Trophoblast cell (in vitro differentiated cells and primary cell): ENCODE data around the gene ZNF609.

Source experiments
- DNase-seq, 2 donors: peaks; one replicate each; pipeline ENCODE4 v3.0.0-alpha.2; 2016
- H2AFZ ChIP-seq: 2 replicates; pipeline ENCODE4 v1.6.1; 2013; ENCODE audit warnings: low read length, moderate library complexity, mild to moderate bottlenecking; ENCODE audit not compliant: insufficient read depth, poor library complexity
- H2AK5ac ChIP-seq: 2 replicates; pipeline ENCODE4 v1.6.1; 2013; ENCODE audit warnings: mild to moderate bottlenecking, low read length
- H2BK120ac ChIP-seq: 2 replicates; pipeline ENCODE4 v1.6.1; 2013; ENCODE audit warnings: low read length, mild to moderate bottlenecking, moderate library complexity; ENCODE audit not compliant: insufficient read depth, poor library complexity
- H2BK12ac ChIP-seq: 2 replicates; pipeline ENCODE4 v1.6.1; 2013; ENCODE audit warnings: mild to moderate bottlenecking, low read length, moderate library complexity
- H2BK5ac ChIP-seq: 2 replicates; pipeline ENCODE4 v1.6.1; 2013; ENCODE audit warnings: low read length, low read depth, moderate library complexity, mild to moderate bottlenecking; ENCODE audit not compliant: poor library complexity
- H3K14ac ChIP-seq: 2 replicates; pipeline ENCODE4 v1.6.1; 2013; ENCODE audit warnings: mild to moderate bottlenecking, low read length
- H3K18ac ChIP-seq: 2 replicates; pipeline ENCODE4 v1.6.1; 2013; ENCODE audit warnings: mild to moderate bottlenecking, low read length
- H3K23ac ChIP-seq: 2 replicates; pipeline ENCODE4 v1.6.1; 2013; ENCODE audit warnings: low read length
- H3K27ac ChIP-seq: 2 replicates; pipeline ENCODE4 v1.5.1; 2013; ENCODE audit warnings: low read depth, mild to moderate bottlenecking, inconsistent platforms, low read length, moderate library complexity
- H3K27me3 ChIP-seq: 2 replicates; pipeline ENCODE4 v1.6.1; 2013; ENCODE audit warnings: inconsistent platforms, mild to moderate bottlenecking, low read length, moderate library complexity; ENCODE audit not compliant: insufficient read depth
- H3K36me3 ChIP-seq, 2 experiments: 1 replicate in 1 of 2; 2 replicates in 1 of 2; pipeline ENCODE4 v1.6.1; 2013; ENCODE audit warnings: low read length in 2 of 2, mild to moderate bottlenecking in 2 of 2, moderate library complexity in 1 of 2; ENCODE audit not compliant: insufficient read depth in 2 of 2, control insufficient read depth in 1 of 2
- H3K4ac ChIP-seq: 2 replicates; pipeline ENCODE4 v1.6.1; 2013; ENCODE audit warnings: low read depth, mild to moderate bottlenecking, low read length, moderate library complexity
- H3K4me1 ChIP-seq, 2 experiments: 1 replicate in 1 of 2; 2 replicates in 1 of 2; pipeline ENCODE4 v1.6.1; 2013; ENCODE audit warnings: low read length in 2 of 2, mild to moderate bottlenecking in 2 of 2, moderate library complexity in 1 of 2; ENCODE audit not compliant: insufficient read depth in 2 of 2, control insufficient read depth in 1 of 2
- H3K4me2 ChIP-seq: 2 replicates; pipeline ENCODE4 v1.6.1; 2013; ENCODE audit warnings: inconsistent platforms, mild to moderate bottlenecking, low read length, moderate library complexity
- H3K4me3 ChIP-seq: 2 replicates; pipeline ENCODE4 v1.5.1; 2013; ENCODE audit warnings: mild to moderate bottlenecking, low read depth, low read length, inconsistent platforms
- H3K79me1 ChIP-seq: one replicate; pipeline ENCODE4 v1.6.1; 2013; ENCODE audit warnings: low read length
- H3K79me2 ChIP-seq: 2 replicates; pipeline ENCODE4 v1.6.1; 2013; ENCODE audit warnings: low read length, mild to moderate bottlenecking; ENCODE audit not compliant: control insufficient read depth, insufficient read depth, poor library complexity
- H3K9ac ChIP-seq: 2 replicates; pipeline ENCODE4 v1.6.1; 2013; ENCODE audit warnings: mild to moderate bottlenecking, low read length
- H3K9me3 ChIP-seq: 2 replicates; pipeline ENCODE4 v1.6.1; 2013; ENCODE audit warnings: low read depth, mild to moderate bottlenecking, control low read depth, inconsistent platforms, low read length; ENCODE audit not compliant: insufficient read depth
- H4K12ac ChIP-seq: 2 replicates; pipeline ENCODE4 v1.6.1; 2013; ENCODE audit warnings: low read depth, mild to moderate bottlenecking, low read length, moderate library complexity
- H4K8ac ChIP-seq: 2 replicates; pipeline ENCODE4 v1.6.1; 2013; ENCODE audit warnings: low read depth, mild to moderate bottlenecking, low read length, moderate library complexity
- H4K91ac ChIP-seq: one replicate; pipeline ENCODE4 v1.6.1; 2013; ENCODE audit warnings: low read depth, mild to moderate bottlenecking, low read length, moderate library complexity
- WGBS: extraction: QIAGEN DNeasy Blood & Tissue Kit; methylation state at CpG from one replicate; pipeline ENCODE4 v1.1.7; 2013; ENCODE audit warnings: missing lambda C conversion rate; ENCODE audit not compliant: insufficient read length, insufficient coverage; ENCODE audit errors: extremely low coverage; 5-methylcytosine and 5-hydroxymethylcytosine counted together

Gene ZNF609

GRCh38 chr15:64548235-64548634 is 87.9 kb downstream of the ZNF609 start:
- H3K79me2 ChIP-seq = no peaks in the 10 kb centered on the region
- no peak overlapping the region for H3K14ac ChIP-seq
- H3K4me1 ChIP-seq = peaks cover 3 to 7% of the 10 kb centered on the region in 2 experiments
- no peak overlapping the region for H3K9ac ChIP-seq
- no peaks in the 10 kb centered on the region for H3K79me1 ChIP-seq
- H4K91ac ChIP-seq = no peak overlapping the region
- no peak overlapping the region for H3K4me3 ChIP-seq
- H3K4ac ChIP-seq = peak overlapping the region; percentile 27
- no peak overlapping the region for H2BK5ac ChIP-seq
- no peak overlapping the region for H4K12ac ChIP-seq
- WGBS = no CpG with 5 or more reads among the region's 2 CpGs
- no peak overlapping the region for H3K4me2 ChIP-seq
- H2BK12ac ChIP-seq = no peak overlapping the region
- no peaks in the 10 kb centered on the region for H3K36me3 ChIP-seq
- no peaks in the 10 kb centered on the region for H3K9me3 ChIP-seq
- DNase-seq = no peak
- no peak overlapping the region for H3K23ac ChIP-seq
- H2AFZ ChIP-seq = no peak overlapping the region
- no peak overlapping the region for H2AK5ac ChIP-seq
- no peak overlapping the region for H2BK120ac ChIP-seq
- no peak overlapping the region for H3K27ac ChIP-seq
- H3K27me3 ChIP-seq = no peaks in the 10 kb centered on the region
- no peak overlapping the region for H4K8ac ChIP-seq
- H3K18ac ChIP-seq = peak overlapping the region; percentile 30

- Histone ChIP-seq H3K23ac (no peak overlapping the region), H2AFZ (no peak overlapping the region), H4K8ac (no peak overlapping the region), H3K27ac (no peak overlapping the region), H2BK12ac (no peak overlapping the region), H4K12ac (no peak overlapping the region), H2BK120ac (no peak overlapping the region), H3K9me3 (no peaks in the 10 kb centered on the region), H3K4me2 (no peak overlapping the region), H3K4me3 (no peak overlapping the region), H2AK5ac (no peak overlapping the region), H3K4ac (peak overlapping the region; percentile 59), H2BK5ac (no peak overlapping the region), H3K18ac (no peak overlapping the region), H3K27me3 (no peaks in the 10 kb centered on the region), H3K14ac (no peak overlapping the region), H3K36me3 (peaks cover 0 to 3% of the 10 kb centered on the region in 2 experiments), H4K91ac (no peak overlapping the region), H3K4me1 (no peaks in the 10 kb centered on the region), H3K79me2 (no peaks in the 10 kb centered on the region), H3K79me1 (no peaks in the 10 kb centered on the region), H3K9ac (no peak overlapping the region)
- no peak for DNase-seq
- no CpG with 5 or more reads among the region's 2 CpGs for WGBS
Measured at GRCh38 chr15:64549860-64550259, 89.5 kb downstream of the ZNF609 start.

DNA sequence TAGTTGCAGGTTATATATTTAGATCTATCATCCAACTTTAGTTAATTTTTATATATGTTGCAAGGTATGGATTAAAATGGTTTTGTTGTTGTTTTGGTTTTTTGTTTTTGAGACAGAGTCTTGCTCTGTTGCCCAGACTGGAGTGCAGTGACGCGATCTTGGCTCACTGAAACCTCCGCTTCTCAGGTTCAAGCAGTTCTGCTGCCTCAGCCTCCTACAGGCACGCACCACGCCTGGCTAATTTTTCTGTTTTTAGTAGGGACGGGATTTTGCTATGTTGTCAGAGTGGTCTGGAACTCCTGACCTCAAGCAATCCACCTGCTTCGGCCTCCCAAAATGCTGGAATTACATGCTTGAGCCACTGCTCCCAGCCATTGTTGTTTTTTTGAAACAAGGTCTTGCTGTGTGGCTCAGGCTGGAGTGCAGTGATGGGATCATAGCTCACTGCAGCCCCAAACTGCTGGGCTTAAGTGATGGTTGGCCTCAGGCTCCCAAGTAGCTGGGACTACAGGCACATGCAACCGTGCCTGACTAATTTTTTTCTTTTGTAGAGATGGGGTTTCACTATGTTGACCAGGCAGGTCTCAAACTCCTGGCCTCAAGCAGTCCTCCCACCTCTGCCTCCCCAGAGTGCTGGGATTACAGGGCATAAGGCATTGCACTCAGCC is 92.0 kb downstream of the ZNF609 start:
- H3K79me2 ChIP-seq = no peaks in the 10 kb centered on the region
- no peak overlapping the region for H2AFZ ChIP-seq
- H3K9me3 ChIP-seq = no peaks in the 10 kb centered on the region
- no peak overlapping the region for H2BK120ac ChIP-seq
- H3K27me3 ChIP-seq = no peaks in the 10 kb centered on the region
- H3K27ac ChIP-seq = no peak overlapping the region
- H3K4me2 ChIP-seq = no peak overlapping the region
- peaks cover 0 to 7% of the 10 kb centered on the region in 2 experiments for H3K36me3 ChIP-seq
- H3K18ac ChIP-seq = no peak overlapping the region
- H3K9ac ChIP-seq = no peak overlapping the region
- no peak overlapping the region for H2BK5ac ChIP-seq
- DNase-seq = no peak
- no peak overlapping the region for H3K4me3 ChIP-seq
- no peaks in the 10 kb centered on the region for H3K4me1 ChIP-seq
- no CpG with 5 or more reads among the region's 8 CpGs for WGBS
- no peak overlapping the region for H2BK12ac ChIP-seq
- H2AK5ac ChIP-seq = no peak overlapping the region
- H4K12ac ChIP-seq = no peak overlapping the region
- no peak overlapping the region for H3K4ac ChIP-seq
- no peaks in the 10 kb centered on the region for H3K79me1 ChIP-seq
- no peak overlapping the region for H4K8ac ChIP-seq
- H3K14ac ChIP-seq = no peak overlapping the region
- no peak overlapping the region for H3K23ac ChIP-seq
- no peak overlapping the region for H4K91ac ChIP-seq

DNA sequence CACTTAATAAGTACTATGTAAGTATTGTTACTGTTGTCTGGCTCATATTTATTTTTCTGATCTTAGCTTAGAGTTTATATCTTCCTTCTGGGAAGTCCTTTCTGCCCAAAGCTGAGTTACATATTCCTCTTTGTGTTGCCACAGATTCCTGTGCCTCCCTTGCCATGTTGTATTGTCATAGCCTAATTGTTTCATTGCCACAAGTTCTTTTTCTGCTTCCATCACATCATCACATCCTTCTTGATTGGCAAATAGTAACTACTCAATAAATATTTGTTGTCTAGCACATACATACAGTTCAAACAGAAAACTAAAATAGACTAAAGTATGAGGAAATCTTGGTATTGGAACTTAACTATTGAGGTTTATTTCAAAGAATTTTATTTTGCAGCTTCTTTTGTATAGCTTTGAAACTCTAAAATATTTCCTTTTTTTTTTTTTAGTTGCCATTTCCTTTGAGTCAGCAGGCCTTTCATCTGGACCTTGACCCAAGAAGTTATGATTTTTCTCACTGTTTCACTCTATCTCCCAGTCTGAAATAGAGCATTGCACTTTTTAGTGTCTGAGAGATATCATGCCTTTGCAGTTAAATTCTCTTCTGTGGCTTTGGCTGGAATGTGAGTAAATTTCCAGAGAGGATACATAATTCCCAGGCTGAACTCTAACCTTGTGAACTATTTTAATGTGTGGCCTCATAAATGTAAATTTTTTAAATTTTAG is 98.2 kb downstream of the ZNF609 start:
- H3K18ac ChIP-seq = no peak overlapping the region
- no peak for DNase-seq
- no peak overlapping the region for H3K4me3 ChIP-seq
- no peak overlapping the region for H4K8ac ChIP-seq
- no peak overlapping the region for H2AFZ ChIP-seq
- H3K79me1 ChIP-seq = no peaks in the 10 kb centered on the region
- H4K91ac ChIP-seq = no peak overlapping the region
- no peak overlapping the region for H3K4me2 ChIP-seq
- H3K23ac ChIP-seq = no peak overlapping the region
- H3K14ac ChIP-seq = no peak overlapping the region
- no peaks in the 10 kb centered on the region for H3K9me3 ChIP-seq
- no peak overlapping the region for H3K4ac ChIP-seq
- H2BK120ac ChIP-seq = no peak overlapping the region
- H2AK5ac ChIP-seq = no peak overlapping the region
- no peaks in the 10 kb centered on the region for H3K27me3 ChIP-seq
- no peak overlapping the region for H2BK5ac ChIP-seq
- no peak overlapping the region for H4K12ac ChIP-seq
- H3K79me2 ChIP-seq = no peaks in the 10 kb centered on the region
- no peak overlapping the region for H3K27ac ChIP-seq
- peaks cover 0 to 12% of the 10 kb centered on the region in 2 experiments for H3K36me3 ChIP-seq
- no peaks in the 10 kb centered on the region for H3K4me1 ChIP-seq
- H3K9ac ChIP-seq = no peak overlapping the region
- H2BK12ac ChIP-seq = no peak overlapping the region
